ENCODE results near the gene PAWR.
"Not testable (repeated sequence)": the region's sequence is repeated elsewhere in the genome, so short reads cannot be mapped to it uniquely, and the experiment has no call there.

Gene PAWR

DNA sequence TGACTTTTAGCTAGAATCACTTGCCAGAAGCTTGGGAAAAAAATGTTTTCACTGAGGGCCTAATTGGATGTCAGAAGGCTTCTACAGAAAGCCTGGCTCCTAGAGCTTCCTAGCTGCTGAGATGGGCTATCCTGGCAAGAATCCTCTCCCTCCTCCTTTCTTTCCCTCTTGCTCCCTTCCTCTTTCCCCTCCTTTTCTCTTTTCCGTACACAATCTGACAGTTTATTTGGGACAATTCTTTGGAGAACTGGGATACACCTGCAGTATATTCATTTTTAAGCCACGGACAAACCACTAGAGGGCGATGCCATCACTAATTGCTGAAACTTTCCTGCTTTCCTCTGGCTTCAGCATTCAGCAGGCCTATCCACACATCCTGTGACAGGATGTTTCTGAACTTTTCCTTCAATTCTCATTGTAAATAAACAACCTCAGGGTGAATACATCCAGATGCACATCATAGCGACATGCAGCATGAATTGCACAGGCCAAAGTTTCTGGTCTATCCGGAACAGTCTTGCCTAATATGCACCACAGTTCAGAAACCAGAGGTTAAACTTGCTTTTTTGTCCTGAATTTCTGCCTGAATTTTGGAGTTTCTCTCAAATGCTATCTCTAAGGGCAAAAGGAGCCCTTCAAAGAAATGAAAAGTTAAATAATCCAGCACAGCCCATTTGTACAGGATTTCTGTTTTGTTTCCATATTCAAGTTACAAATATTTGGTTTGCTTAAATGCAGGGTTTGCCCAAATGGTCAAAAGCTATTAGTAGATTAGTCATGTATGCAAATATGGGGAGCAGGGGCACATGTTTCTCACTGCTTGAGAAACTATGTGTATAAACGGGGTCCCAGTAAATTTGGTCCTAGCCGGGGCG, 142.8 kb downstream of the PAWR start:
- peak; percentile 70 for DNase-seq (ENCODE audit: low spot score)

DNA sequence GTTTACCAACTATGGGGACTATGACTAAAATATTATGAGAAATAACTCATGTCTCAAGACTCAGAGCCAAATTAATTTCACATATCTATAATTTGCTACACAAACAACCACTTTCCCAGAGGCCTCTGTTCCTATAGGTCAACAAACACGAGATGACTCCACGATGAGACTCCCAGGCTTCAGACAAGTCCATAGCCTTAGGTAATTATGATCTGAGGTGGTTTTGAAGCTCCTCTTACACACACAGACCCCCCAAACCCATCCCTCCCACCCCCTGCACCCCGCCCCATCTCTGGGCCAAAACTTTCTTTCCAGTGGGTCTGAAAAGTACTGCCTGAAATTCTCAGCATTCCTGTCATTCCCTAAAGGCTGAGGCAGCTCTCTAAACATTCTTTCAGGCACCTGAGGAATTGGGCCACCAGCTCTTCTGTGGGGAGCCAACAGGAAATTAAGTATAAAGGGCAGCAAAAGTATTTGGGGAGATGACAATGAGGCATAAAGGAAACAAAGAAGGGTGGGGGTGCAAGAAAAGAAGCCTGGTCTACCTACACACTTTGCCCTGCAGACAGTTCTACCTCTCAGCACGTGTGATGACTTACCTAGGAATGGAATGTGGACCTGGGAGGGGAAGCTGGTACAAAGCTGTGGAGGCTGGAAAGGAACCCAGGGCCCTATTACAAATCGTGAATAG, 143.6 kb downstream of the PAWR start:
- no peak for DNase-seq (ENCODE audit: low spot score)

GRCh38 chr12:79546466-79547043, 144.2 kb downstream of the PAWR start:
- DNase-seq (ENCODE audit: low spot score) = no peak

GRCh38 chr12:79544439-79544838, 146.3 kb downstream of the PAWR start:
- not testable (repeated sequence) for DNase-seq (ENCODE audit: low spot score)

- no peak for DNase-seq (ENCODE audit: low spot score)
Measured at GRCh38 chr12:79537675-79538074, 153.1 kb downstream of the PAWR start.

DNA sequence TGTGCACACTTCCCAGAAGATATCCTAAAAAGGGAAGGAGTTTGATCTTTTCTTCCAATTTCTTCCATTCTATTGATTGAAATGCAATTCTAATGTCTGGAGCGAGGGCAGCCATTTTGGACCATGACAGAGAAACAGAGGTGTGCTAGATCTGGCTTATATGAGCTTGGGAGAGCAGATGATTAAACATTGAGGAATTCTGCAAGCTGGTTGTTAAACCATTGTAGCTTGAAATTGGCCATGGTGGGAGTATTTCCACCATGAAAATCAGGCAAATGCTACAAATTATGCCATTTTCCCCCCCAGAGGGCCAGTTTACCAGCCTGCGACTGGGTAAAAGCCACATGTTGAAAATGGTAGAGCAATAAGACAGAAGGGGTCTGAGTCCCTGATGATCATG, 155.0 kb downstream of the PAWR start:
- DNase-seq (ENCODE audit: low spot score) = no peak

Measured in RKO (cell line).